CD4-positive, alpha-beta T cell treated with Interleukin-12 subunit alpha and Interleukin-12 subunit beta, for 1 hour (primary cell): ENCODE data around the gene IER2.
"Not testable (repeated sequence)": the region's sequence is repeated elsewhere in the genome, so short reads cannot be mapped to it uniquely, and the experiment has no call there.

Experiments used
- DNase-seq: peaks from one replicate; pipeline ENCODE4 v3.0.0-alpha.2; 2020

Gene IER2

DNA sequence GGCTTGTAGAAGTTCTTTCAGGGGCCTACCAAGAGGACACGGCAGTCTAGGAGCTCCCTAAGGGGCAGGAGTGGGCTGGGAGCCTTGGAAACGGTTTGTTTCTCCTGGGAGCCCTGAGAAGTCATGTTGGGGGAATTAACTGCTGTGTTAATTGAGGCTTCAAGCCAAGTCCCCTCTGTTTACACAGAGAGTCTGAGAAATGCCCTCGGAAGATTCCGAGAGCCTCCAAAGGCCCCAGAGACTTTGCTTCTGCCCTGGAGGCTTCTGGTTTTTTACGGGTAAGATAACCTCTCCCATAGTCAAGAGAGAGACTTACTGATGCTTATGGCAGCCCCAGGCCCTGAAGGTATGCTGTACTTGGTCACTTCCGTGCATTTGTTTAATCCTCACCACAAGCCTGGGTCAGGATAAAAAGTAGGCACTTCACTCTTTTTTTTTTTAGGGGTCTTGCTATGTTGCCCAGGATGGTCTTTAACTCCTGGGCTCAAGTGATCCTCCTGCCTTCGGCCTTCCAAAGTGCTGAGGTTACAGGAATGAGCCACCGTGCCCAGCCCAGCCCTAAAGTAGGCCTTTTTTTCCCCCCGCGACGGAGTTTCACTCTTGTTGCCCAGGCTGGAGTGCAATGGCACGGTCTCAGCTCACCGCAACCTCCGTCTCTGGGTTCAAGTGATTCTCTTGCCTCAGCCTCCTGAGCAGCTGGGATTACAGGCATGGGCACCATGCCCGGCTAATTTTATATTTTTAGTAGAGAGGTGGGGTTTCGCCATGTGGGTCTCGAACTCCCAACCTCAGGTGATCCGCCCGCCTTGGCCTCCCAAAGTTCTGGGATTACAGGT is 15.2 kb downstream of the IER2 start:
- DNase-seq = no peak

- not testable (repeated sequence) for DNase-seq
Measured at GRCh38 chr19:13166151-13166550, 15.9 kb downstream of the IER2 start.

GRCh38 chr19:13169769-13170168 is 19.6 kb downstream of the IER2 start:
- DNase-seq = no peak

GRCh38 chr19:13171146-13171545 is 20.9 kb downstream of the IER2 start:
- no peak for DNase-seq

- DNase-seq = peak; percentile 79
Measured at GRCh38 chr19:13172346-13173138, 22.3 kb downstream of the IER2 start.

DNA sequence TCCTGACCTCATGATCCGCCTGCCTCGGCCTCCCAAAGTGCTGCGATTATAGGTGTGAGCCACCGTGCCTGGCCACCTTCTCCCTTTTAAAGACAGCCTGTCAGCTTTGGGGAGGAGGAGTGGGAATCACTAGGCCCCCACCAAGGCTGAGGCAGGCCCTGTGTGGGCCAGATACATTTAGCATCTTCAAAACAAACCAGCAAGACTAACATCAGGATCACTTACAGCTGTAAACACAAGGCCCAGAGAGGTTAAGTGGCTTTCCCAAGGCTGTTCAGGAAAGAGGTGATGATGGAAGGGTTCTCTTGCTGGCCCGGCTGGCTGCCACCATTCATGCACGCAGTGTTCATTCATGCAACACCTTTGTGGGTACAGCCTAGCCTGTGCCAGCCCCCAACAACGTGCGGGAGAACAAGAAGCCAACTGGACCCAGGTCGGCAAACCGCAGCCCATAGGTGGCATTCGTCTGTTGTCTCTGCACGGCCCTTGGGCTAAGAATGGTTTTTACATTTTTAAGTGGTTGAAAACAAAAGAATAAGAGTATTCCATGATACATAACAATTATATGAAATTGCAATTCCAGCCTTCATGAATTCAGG is 23.0 kb downstream of the IER2 start:
- DNase-seq = no peak

DNA sequence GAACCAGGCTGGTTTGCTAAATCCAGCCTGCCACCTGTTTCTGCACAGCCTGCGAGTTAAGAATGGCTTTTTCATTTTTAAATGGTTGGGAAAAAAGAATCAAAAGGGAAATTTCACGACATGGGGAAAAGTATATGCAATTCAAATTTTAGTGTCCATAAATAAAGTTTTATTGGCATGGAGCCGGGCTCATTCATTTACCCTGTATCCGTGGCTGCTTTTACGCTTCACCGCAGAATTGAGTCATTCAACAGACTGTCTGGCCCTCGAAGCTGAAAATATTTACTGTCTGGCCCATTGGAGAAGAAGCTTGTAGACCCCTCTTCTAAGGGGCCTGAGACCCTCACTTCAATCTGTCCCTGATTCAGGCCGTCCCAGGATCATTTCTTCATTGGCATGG is 26.1 kb downstream of the IER2 start:
- DNase-seq = no peak

- DNase-seq = not testable (repeated sequence)
Measured at GRCh38 chr19:13177584-13177983, 27.4 kb downstream of the IER2 start.

GRCh38 chr19:13178291-13178690 is 28.1 kb downstream of the IER2 start:
- not testable (repeated sequence) for DNase-seq

GRCh38 chr19:13181747-13182388 is 31.7 kb downstream of the IER2 start:
- DNase-seq = peak; percentile 51

DNA sequence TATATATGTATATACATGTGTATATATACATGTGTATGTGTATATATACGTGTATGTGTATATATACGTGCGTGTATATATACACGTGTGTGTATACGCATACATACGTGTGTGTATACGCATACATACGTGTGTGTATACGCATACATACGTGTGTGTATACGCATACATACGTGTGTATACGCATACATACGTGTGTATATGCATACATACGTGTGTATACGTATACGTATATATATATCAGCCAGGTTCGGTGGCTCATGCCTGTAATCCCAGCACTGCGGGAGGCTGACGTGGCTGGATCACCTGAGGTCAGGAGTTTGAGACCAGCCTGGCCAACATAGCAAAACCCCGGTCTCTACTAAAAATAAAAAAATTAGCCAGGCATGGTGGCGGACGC is 34.7 kb downstream of the IER2 start:
- not testable (repeated sequence) for DNase-seq

DNA sequence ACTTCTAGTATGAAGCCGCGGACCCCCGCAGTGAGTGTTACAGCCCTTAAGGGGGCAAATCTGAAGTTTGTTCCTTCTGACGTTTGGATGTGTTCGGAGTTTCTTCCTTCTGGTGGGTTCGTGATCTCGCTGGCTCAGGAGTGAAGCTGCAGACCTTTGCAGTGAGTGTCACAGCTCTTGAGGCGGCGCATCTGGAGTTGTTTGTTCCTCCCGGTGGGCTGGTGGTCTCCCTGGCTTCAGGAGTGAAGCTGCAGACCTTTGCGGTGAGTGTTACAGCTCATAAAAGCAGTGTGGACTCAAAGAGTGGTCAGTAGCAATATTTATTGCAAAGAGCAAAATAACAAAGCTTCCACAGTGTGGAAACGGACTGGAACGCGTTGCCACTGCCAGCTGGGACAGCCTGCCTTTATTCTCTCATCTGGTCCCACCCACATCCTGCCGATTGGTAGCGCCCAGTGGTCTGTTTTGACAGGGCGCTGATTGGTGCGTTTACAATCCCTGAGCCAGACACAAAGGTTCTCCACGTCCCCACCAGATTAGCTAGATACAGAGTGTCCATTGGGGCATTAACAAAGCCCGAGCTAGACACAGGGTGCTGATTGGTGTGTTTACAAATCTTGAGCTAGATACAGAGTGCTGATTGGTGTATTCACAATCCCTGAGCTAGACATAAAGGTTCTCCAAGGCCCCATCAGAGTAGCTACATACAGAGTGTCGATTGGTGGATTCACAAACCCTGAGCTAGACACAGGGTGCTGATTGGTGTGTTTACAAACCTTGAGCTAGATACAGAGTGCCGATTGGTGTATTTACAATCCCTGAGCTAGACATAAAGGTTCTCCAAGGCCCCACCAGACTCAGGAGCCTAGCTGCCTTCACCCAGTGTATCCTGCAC is 35.8 kb downstream of the IER2 start:
- DNase-seq = not testable (repeated sequence)

GRCh38 chr19:13186688-13187087 is 36.5 kb downstream of the IER2 start:
- DNase-seq = not testable (repeated sequence)

DNA sequence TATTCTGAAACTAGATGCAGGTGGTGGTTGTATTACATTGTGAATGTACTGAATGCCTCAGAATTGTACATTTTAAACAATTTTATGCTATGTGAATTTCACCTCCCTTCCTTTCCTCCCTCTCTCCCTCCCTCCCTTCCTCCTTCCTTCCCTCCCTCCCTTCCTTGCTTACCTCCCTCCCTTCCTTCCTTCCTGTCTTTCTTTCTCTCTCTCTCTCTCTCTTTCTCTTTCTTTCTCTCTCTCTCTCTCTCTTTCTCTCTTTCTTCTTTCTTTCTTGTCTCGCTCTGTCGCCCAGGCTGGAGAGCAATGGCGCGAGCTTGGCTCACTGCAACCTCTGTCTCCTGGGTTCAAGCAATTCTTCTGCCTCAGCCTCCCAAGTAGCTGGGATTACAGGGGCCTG is 37.2 kb downstream of the IER2 start:
- DNase-seq = no peak

DNA sequence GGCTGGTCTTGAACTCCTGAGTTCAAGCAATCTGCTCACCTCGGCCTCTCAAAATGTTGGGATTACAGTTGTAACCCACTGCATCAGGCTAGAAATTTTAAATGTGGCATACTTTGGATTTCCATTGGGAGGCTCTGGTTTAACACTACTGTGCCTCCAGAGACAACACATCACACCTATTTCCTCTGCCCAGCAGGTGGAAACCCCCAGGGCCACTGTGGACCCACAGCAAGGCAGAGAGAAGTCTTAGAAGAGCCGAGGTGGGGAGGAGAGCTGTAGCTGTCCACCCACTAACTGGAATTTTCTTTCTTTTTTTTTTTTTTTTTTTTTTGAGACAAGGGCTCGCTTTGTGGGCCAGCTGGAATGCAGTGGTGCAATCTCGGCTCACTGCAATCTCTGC is 39.4 kb downstream of the IER2 start:
- no peak for DNase-seq

DNA sequence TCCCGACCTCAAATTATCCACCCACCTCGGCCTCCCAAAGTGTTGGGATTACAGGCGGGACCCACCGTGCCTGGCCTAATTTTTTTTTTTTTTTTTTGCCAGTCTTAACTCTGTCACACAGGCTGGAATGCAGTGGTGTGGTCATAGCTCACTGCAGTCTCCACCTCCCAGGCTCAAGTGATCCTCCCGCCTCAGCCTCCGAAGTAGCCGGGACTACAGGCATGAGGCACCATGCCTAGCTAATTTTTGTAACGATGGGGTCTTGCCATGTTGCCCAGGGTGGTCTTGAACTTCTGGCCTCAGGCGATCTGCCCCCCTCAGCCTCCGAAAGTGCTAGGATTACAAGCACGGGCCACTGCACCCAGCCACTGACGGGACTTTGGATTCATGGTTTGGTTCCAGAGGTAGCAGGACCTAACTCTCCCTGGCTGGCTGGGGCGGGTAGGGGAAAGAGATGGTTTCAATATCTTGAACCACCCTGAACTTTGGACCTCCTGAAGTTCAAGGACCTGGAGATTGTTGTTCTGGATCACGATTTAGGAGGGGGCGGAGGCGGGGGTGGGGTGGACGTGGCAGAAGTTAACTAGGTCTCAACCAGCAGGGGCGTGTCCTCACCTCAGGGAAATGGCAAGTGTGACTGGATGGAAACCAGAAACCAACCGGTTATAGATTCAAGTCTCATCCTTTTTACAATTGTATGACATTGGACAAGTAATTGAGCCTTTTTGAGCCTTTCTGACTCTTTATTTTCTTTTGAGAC is 40.8 kb downstream of the IER2 start:
- no peak for DNase-seq

- peak; percentile 78 for DNase-seq
Measured at GRCh38 chr19:13195678-13196077, 45.5 kb downstream of the IER2 start.

- DNase-seq = no peak
Measured at GRCh38 chr19:13198634-13199033, 48.4 kb downstream of the IER2 start.

DNA sequence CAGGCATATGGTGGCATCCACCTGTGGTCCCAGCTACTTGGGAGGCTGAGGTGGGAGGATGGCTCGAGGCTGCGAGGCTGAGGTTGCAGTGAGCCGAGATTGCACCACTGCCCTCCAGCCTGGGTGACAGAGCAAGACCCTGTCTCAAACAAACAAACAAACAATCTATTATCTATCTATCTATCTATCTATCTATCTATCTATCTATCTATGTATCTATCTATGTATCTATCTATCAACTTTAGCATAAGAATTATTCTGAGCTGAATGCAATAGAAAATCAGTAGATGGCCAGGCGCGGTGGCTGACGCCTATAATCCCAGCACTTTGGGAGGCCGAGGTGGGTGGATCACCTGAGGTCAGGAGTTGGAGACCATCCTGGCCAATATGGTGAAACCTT is 51.9 kb downstream of the IER2 start:
- not testable (repeated sequence) for DNase-seq
